Breast epithelium (tissue), 4 donors: ENCODE data around the gene CABP4. TPM values are rescaled to one million over a fixed set of nuclear protein-coding genes. Genes with fewer than 3 reads are reported as not detected.

Source experiments
- DNase-seq, 2 donors: peaks; one replicate each; pipeline ENCODE4 v3.0.0-alpha.2; 2019; ENCODE audit warnings: low spot score in 2 of 2
- H3K27ac ChIP-seq, 2 donors: fragments of 200-600 bp; sonication (generic) in 1 of 2; one replicate each; pipeline ENCODE4 v1.5.1; 2016 to 2019; ENCODE audit warnings: mild to moderate bottlenecking in 1 of 2
- H3K27me3 ChIP-seq, 2 donors: fragments of 200-600 bp; sonication (generic) in 1 of 2; one replicate each; pipeline versions ENCODE4 v1.5.1 to v1.6.0; 2017 to 2019; ENCODE audit warnings: control low read depth in 1 of 2, mild to moderate bottlenecking in 1 of 2
- H3K36me3 ChIP-seq: fragments of 200-600 bp; one replicate; pipeline ENCODE4 v1.5.1; 2019
- H3K4me1 ChIP-seq, 2 donors: fragments of 200-600 bp; sonication (generic); one replicate each; pipeline ENCODE4 v1.5.1; 2016 to 2019; ENCODE audit warnings: control low read depth in 1 of 2
- H3K4me3 ChIP-seq, 3 donors: fragments of 200-600 bp; sonication (generic); 1 replicate in 2 of 3; 2 replicates in 1 of 3; pipeline ENCODE4 v1.5.1; 2016 to 2019; ENCODE audit warnings: mild to moderate bottlenecking in 3 of 3, moderate library complexity in 2 of 3
- H3K9me3 ChIP-seq, 2 donors: fragments of 200-600 bp; sonication (generic) in 1 of 2; one replicate each; pipeline ENCODE4 v1.5.1; 2016 to 2019; ENCODE audit warnings: control low read depth in 1 of 2
- POLR2A ChIP-seq: fragments of 450-650 bp; IDR thresholded peaks from one replicate; pipeline ENCODE4 v1.6.1; 2016; ENCODE audit warnings: antibody characterized with exemption, mild to moderate bottlenecking, moderate library complexity
- POLR2AphosphoS5 ChIP-seq, 3 donors: sonication (generic); formaldehyde crosslinking; IDR thresholded peaks; one replicate each; pipeline ENCODE4 v1.6.1; 2017; ENCODE audit warnings: antibody characterized with exemption in 3 of 3
- intact Hi-C: fragments of 100-400 bp; cut with DNase I; formaldehyde crosslinking; loops from one replicate; pipeline ENCODE4 v1.15.1; 2023; ENCODE audit warnings: low total_unique reads
- total RNA-seq, 3 donors: library from RNA; depleted of rRNA; stranded (reverse); fragments of >200 nt; gene quantifications; one replicate each; pipeline ENCODE4 v1.1.0, GENCODE V29; 2016
- TF ChIP-seq, protein P1 (sequence below), 3 donors: fragments of 450-650 bp; IDR thresholded peaks; one replicate each; pipeline ENCODE4 v1.5.1; 2016 to 2017; ENCODE audit warnings: antibody characterized with exemption in 3 of 3, mild to moderate bottlenecking in 3 of 3, moderate library complexity in 3 of 3

The CABP4 gene
- total RNA-seq, 3 donors from 2014 or later, result 3.5 to 10.7 (median 3.9) TPM

DNA sequence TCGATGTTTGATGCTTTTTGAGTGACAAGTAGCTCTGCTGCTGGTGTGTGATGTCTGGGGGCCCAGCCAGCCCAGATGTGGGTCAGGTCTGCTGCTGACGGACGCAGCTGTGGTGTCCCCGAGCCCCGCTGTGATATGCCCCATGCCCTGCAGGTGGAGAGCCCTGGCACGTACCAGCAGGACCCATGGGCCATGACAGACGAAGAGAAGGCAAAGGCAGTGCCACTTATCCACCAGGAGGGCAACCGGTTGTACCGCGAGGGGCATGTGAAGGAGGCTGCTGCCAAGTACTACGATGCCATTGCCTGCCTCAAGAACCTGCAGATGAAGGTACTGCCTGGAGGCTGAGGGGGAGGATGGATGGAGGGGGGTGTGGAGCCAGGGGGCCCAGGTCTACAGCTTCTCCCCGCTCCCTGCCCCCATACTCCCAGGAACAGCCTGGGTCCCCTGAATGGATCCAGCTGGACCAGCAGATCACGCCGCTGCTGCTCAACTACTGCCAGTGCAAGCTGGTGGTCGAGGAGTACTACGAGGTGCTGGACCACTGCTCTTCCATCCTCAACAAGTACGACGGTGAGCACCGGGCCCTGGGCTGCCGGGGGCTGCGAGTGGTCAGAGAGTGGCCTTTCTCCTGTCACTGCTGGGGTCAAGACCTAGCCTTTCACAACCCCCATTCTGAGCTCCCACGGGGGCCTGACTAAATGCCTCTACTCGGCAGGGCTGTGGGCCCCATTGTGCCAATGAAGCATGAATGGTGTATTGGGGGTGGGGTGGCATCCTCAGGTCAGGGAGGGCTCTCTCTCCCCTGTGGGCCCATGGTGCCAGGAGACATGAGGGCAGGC, 35.0 kb downstream of the CABP4 start:
- TF ChIP-seq POLR2A (no peak), POLR2AphosphoS5 (IDR thresholded peaks at IDR 0.05) (no peak)
- TF ChIP-seq, protein P1, sequence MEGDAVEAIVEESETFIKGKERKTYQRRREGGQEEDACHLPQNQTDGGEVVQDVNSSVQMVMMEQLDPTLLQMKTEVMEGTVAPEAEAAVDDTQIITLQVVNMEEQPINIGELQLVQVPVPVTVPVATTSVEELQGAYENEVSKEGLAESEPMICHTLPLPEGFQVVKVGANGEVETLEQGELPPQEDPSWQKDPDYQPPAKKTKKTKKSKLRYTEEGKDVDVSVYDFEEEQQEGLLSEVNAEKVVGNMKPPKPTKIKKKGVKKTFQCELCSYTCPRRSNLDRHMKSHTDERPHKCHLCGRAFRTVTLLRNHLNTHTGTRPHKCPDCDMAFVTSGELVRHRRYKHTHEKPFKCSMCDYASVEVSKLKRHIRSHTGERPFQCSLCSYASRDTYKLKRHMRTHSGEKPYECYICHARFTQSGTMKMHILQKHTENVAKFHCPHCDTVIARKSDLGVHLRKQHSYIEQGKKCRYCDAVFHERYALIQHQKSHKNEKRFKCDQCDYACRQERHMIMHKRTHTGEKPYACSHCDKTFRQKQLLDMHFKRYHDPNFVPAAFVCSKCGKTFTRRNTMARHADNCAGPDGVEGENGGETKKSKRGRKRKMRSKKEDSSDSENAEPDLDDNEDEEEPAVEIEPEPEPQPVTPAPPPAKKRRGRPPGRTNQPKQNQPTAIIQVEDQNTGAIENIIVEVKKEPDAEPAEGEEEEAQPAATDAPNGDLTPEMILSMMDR (IDR thresholded peaks at IDR 0.05), result no peak
- Histone ChIP-seq H3K4me3 (no peak overlapping the region), H3K27me3 (no peaks in the 10 kb centered on the region), H3K4me1 (no peaks in the 10 kb centered on the region), H3K9me3 (no peaks in the 10 kb centered on the region), H3K27ac (peak overlapping the region in 1 of 2 donors; percentile 39), H3K36me3 (no peaks in the 10 kb centered on the region)
- intact Hi-C loops, result no loop called here
- DNase-seq, result no peak

DNA sequence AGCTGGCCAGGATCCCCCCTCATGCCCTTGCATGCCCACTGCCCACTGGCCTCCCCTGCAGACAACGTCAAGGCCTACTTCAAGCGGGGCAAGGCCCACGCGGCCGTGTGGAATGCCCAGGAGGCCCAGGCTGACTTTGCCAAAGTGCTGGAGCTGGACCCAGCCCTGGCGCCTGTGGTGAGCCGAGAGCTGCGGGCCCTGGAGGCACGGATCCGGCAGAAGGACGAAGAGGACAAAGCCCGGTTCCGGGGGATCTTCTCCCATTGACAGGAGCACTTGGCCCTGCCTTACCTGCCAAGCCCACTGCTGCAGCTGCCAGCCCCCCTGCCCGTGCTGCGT, 35.5 kb downstream of the CABP4 start:
- Histone ChIP-seq H3K27ac (peak overlapping the region in 1 of 2 donors; percentile 39), H3K4me3 (no peak overlapping the region), H3K27me3 (no peaks in the 10 kb centered on the region), H3K36me3 (no peaks in the 10 kb centered on the region), H3K9me3 (no peaks in the 10 kb centered on the region), H3K4me1 (no peaks in the 10 kb centered on the region)
- DNase-seq, result no peak
- no peak for TF ChIP-seq POLR2AphosphoS5 (IDR thresholded peaks at IDR 0.05)
- TF ChIP-seq, protein P1 (IDR thresholded peaks at IDR 0.05), result no peak
- TF ChIP-seq POLR2A, result no peak
- intact Hi-C loops, result no loop called here

DNA sequence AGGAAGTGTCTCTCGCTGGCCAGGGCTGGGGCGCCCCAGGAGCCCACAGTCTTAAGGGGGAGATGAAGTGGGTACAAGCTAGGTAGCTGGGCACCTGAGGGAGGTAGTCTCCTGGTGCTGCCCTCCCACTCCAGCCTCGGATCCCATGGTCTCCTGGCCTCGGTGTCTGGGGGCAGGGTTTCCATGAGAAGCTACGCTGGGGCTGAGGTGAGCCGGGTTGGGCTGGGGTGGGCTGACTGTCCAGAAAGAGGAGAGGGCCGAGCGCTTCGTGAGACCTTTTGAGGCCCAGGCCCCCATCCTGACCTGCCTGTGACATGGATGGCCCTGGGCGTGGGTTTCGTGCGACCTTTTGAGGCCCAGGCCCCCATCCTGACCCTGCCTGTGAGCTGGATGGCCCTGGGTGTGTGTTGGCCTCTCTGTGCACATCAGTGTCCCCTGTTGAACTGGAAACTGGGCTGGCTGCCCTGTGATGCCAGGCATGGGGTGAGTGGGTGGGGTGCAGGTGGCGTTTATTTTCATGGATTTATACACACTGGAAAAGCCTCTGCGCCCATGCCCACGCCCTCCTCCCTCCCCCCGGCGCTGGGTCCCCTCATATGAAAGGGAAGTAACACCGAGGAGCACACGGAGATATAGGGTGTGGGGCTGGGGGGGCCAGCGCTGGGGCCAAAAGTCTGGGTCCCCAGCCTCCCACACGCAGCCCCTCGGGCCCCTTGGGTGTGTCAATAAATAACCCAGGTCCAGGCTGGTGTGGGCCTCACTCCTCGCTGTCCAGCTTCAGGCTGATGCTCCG, 36.3 kb downstream of the CABP4 start:
- H3K4me3 ChIP-seq, result no peak overlapping the region
- no peaks in the 10 kb centered on the region for H3K36me3 ChIP-seq
- no peak for DNase-seq
- TF ChIP-seq, protein P1 (IDR thresholded peaks at IDR 0.05), result no peak
- TF ChIP-seq POLR2A, result no peak
- no peak for TF ChIP-seq POLR2AphosphoS5 (IDR thresholded peaks at IDR 0.05)
- no peaks in the 10 kb centered on the region for H3K9me3 ChIP-seq
- intact Hi-C loops, result no loop called here
- H3K27ac ChIP-seq, result peak overlapping the region; percentile 48 to 60
- no peaks in the 10 kb centered on the region for H3K4me1 ChIP-seq
- H3K27me3 ChIP-seq, result no peaks in the 10 kb centered on the region

DNA sequence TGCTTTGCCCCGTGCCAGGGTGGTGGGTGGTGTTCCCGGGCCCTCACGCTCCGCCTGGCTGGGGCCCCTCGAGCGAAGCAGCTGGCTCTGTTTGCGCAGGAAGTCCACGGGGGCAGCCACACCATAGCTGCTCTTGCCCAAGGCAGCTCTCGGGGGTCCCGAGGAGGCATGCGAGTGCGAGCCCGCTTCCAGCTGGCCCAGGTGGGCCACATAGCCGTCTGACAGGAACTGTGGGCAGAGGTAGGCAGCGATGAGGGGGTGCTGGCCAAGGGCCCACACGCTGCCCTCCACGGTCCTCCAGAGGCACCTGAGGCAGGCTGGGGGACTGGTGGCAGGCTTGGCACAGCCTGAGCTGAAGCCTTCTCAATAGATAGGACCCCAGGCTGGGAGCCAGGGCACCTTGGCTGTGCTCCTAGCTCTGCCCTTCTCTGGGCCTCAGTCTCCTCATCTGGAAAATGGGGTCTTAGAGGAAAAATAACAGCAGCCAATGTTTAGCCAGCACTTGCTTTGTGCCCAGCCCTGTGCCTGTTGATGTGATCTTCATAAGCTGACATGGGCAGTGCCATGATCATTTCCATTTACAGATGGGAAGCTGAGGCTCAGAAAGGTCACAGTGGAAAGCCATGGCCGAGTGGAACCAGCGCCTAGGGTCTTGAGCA, 37.0 kb downstream of the CABP4 start:
- Histone ChIP-seq H3K27me3 (no peaks in the 10 kb centered on the region), H3K4me3 (no peak overlapping the region), H3K27ac (peak overlapping the region; percentile 48 to 60), H3K36me3 (no peaks in the 10 kb centered on the region), H3K9me3 (no peaks in the 10 kb centered on the region), H3K4me1 (no peaks in the 10 kb centered on the region)
- DNase-seq, result no peak
- intact Hi-C loops, result no loop called here
- TF ChIP-seq POLR2AphosphoS5 (IDR thresholded peaks at IDR 0.05) (no peak), POLR2A (no peak)
- TF ChIP-seq, protein P1 (IDR thresholded peaks at IDR 0.05), result no peak
